HG02798 (cell line): ENCODE data around the gene BRINP2.
"Not testable (repeated sequence)": the region's sequence is repeated elsewhere in the genome, so short reads cannot be mapped to it uniquely, and the experiment has no call there.

Experiments used
- ATAC-seq: cut with Tn5 transposase; IDR thresholded peaks from one replicate; pipeline ENCODE4 v1.9.1; 2021; ENCODE audit warnings: mild to moderate bottlenecking; ENCODE audit not compliant: unreplicated experiment, poor library complexity

The BRINP2 gene

GRCh38 chr1:177306019-177306415 is 135.3 kb downstream of the BRINP2 start:
- ATAC-seq = no peak

GRCh38 chr1:177306981-177307380 is 136.2 kb downstream of the BRINP2 start:
- ATAC-seq = no peak

GRCh38 chr1:177307771-177308170 is 137.0 kb downstream of the BRINP2 start:
- ATAC-seq = no peak

GRCh38 chr1:177309880-177310279 is 139.1 kb downstream of the BRINP2 start:
- no peak for ATAC-seq

GRCh38 chr1:177310326-177310725 is 139.6 kb downstream of the BRINP2 start:
- no peak for ATAC-seq

- ATAC-seq = no peak
Observed at GRCh38 chr1:177311111-177311510, 140.4 kb downstream of the BRINP2 start.

GRCh38 chr1:177311586-177311985 is 140.8 kb downstream of the BRINP2 start:
- ATAC-seq = no peak

- ATAC-seq = no peak
Observed at GRCh38 chr1:177315261-177315660, 144.5 kb downstream of the BRINP2 start.

- ATAC-seq = no peak
Observed at GRCh38 chr1:177315761-177316160, 145.0 kb downstream of the BRINP2 start.

GRCh38 chr1:177321434-177321833 is 150.7 kb downstream of the BRINP2 start:
- ATAC-seq = not testable (repeated sequence)

- ATAC-seq = no peak
Observed at GRCh38 chr1:177328251-177328650, 157.5 kb downstream of the BRINP2 start.

- ATAC-seq = no peak
Observed at GRCh38 chr1:177329871-177330270, 159.1 kb downstream of the BRINP2 start.
